DMS153 treated with DMSO at 0.1 percent for 48 hours (cell line): Measurements from ENCODE around the gene ELAC2.
A peak's percentile ranks its signal among the peaks of the same experiment; 100 is the strongest.

Experiments used
- DNase-seq: peaks from one replicate; lab custom pipeline; 2025; ENCODE audit not compliant: unreplicated experiment; lab: John Stamatoyannopoulos, UW

The ELAC2 gene

GRCh38 chr17:13017655-13018459 lies at the start of gene ELAC2:
Gene ELAC2 (minus strand): TSS chr17:13018027. CDS start chr17:13017947, 80 bp downstream.
- DNase-seq = peak; percentile 70

GRCh38 chr17:13065032-13065431 lies 47.2 kb upstream of the ELAC2 start:
- no peak for DNase-seq

GRCh38 chr17:13055131-13055530 lies 37.3 kb upstream of the ELAC2 start:
- DNase-seq = no peak

DNA sequence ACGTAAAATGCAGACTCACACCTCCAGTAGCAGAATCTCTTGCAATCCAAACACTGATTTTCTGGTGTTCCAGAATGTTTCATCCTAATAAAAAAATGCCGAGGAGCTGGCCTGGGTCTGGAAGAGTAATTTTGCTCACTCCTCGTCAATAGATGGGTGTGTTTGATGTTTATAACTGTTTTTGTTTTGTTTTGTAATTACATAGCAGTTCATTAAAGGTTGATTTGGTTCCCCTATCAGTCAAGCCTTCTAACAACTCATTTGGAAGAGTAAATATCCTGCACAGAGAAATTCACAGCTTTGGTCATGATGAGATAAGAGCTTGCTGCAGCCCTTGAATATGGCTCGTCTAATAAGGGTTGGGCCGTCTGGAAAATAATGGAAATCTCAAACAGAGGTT lies 36.8 kb upstream of the ELAC2 start:
- DNase-seq = no peak

DNA sequence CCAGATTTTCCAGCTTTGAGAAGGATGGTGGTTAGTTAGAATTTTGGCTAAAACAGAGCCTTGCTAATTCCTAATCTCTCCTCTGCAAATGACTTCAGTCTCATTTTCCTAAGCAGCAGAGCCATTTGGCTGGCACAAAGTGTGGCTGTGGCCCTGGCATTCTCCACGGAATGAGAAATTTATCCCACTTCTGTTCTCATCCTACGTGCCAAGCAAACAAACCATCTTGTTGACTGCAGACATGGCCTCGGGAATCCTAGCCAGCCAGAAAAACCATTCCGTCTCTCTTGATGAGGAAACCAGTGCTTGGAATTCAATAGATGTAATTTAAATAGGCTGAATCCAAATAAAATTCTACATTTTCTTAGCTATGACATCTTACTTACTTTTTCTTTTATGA lies 34.1 kb upstream of the ELAC2 start:
- no peak for DNase-seq

DNA sequence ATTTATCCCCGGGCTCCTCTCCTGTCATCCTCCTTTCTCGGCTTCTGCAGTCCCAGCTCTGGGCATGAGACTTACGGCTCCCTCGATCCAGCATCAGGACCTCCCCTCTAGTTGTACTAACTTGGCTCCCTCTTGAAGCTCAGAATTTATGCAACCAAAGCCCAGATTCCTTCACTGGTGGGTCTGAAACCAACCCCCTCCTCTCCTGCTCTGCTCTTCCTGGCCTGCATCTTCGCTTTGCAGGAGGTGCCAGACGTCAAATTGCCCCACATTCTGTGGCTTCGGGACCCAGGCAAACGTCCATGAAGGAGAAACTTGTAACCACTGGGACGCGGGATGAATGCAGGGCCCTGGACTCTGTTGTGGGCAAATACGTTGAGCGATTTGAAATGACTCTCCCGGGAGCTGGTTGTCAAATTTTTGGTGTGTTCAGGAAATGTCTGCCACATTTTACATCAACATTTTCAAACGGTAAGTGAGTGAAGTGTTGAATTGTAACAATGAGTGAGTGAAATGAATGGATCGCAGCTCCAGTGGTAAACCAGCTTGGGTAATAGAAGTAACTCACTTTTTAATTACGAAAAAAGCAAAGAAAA lies 29.3 kb upstream of the ELAC2 start:
- DNase-seq = no peak

GRCh38 chr17:13046361-13046760 lies 28.5 kb upstream of the ELAC2 start:
- DNase-seq = no peak

GRCh38 chr17:13044572-13045065 lies 26.8 kb upstream of the ELAC2 start:
- DNase-seq = no peak

DNA sequence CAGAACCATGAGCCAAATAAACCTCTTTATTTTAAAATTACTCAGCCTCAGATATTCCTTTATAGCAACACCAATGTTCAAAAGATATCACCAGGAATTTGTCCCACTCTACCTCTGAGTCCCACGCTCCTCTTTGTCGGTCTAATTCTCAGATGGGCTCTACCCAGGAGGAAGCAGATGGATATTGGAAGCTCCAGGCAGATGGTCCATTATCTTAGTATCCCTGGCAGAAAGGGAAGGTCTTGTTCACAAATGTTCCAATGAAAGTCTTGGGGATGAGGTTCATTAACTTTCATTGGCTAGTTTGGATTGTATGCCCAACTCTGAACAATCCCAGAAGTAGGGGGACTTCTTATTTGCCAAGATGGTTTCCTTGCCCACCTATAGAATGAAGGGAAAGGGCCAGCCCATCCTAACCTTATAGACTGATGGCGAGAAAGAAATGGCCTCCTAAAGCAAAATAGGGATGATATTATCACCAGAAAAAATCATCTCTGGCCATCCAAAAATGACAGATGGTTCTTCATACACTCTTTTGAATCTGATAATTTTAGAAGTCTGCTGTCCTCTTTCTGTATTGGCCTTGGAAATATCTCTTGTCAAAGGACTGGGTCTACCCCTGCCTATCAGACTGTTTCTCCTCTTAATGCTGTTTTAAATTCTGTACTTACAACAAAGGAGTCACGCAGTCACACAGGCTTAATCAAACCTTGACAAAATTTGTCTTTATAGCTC lies 21.3 kb upstream of the ELAC2 start:
- DNase-seq = no peak

- DNase-seq = no peak
Observed at GRCh38 chr17:13036751-13037150, 18.9 kb upstream of the ELAC2 start.

GRCh38 chr17:13035420-13035819 lies 17.6 kb upstream of the ELAC2 start:
- no peak for DNase-seq

GRCh38 chr17:13031718-13032350 lies 14.0 kb upstream of the ELAC2 start:
- no peak for DNase-seq

GRCh38 chr17:13030459-13031300 lies 12.9 kb upstream of the ELAC2 start:
- DNase-seq = peak; percentile 3

DNA sequence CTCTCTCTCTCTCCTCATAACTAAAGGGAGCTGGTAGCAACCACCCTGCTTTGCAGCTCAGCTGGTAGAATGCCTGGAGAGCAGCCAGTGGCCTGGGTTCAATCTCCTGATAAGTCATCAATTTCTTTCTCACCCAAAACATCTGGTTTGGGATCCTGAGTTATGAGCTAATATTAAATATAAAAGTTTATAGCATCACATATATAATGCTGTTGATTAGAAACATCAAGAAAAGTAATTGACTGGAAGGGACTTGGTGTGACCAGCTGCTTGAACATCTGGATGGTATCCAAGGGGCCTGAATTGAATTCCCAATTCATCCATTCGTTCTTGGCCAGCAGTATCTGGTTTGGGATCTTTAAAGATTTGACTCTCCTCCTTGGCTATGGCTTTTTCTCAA lies 12.2 kb upstream of the ELAC2 start:
- DNase-seq = no peak

GRCh38 chr17:13029340-13029739 lies 11.5 kb upstream of the ELAC2 start:
- no peak for DNase-seq

- no peak for DNase-seq
Observed at GRCh38 chr17:13027246-13027645, 9.4 kb upstream of the ELAC2 start.

- DNase-seq = no peak
Observed at GRCh38 chr17:13025687-13026086, 7.9 kb upstream of the ELAC2 start.

GRCh38 chr17:13025258-13025627 lies 7.4 kb upstream of the ELAC2 start:
- DNase-seq = no peak

GRCh38 chr17:13024526-13025257 lies 6.9 kb upstream of the ELAC2 start:
- no peak for DNase-seq

- no peak for DNase-seq
Observed at GRCh38 chr17:13024016-13024415, 6.2 kb upstream of the ELAC2 start.
